Lower lobe of right lung (tissue), 2 donors: ENCODE data around the gene FRYL. TPM values are rescaled to one million over a fixed set of nuclear protein-coding genes. Genes with fewer than 3 reads are reported as not detected.

Source experiments
- ATAC-seq, 2 donors: fragments of 200-7000 bp; cut with Tn5 transposase; one replicate each; pipeline ENCODE4 v1.9.1; 2020 to 2022; ENCODE audit warnings: mild to moderate bottlenecking in 2 of 2, moderate library complexity in 2 of 2
- DNase-seq: peaks from one replicate; pipeline ENCODE4 v3.0.0-alpha.2; 2020
- H3K27ac ChIP-seq: fragments of 200-600 bp; one replicate; pipeline ENCODE4 v1.8.0; 2022
- H3K27me3 ChIP-seq: fragments of 200-600 bp; one replicate; pipeline ENCODE4 v1.8.0; 2022; ENCODE audit warnings: low read depth
- H3K36me3 ChIP-seq: fragments of 200-600 bp; one replicate; pipeline ENCODE4 v1.8.0; 2022; ENCODE audit warnings: mild to moderate bottlenecking
- H3K4me1 ChIP-seq: fragments of 200-600 bp; one replicate; pipeline ENCODE4 v1.8.0; 2022
- H3K4me3 ChIP-seq: fragments of 200-600 bp; one replicate; pipeline ENCODE4 v1.8.0; 2022; ENCODE audit warnings: mild to moderate bottlenecking
- H3K9me3 ChIP-seq: fragments of 200-600 bp; one replicate; pipeline ENCODE4 v1.8.0; 2022
- intact Hi-C: fragments of 100-400 bp; cut with DNase I; formaldehyde crosslinking; loops from one replicate; pipeline ENCODE4 v1.11.0; 2022
- total RNA-seq: library from RNA; stranded (reverse); fragmentation: NEBNext Ultra II Directional; extraction: Animal tissue kit (Norgen Biotek cat#: 25700); gene quantifications from one replicate; pipeline ENCODE4 v1.2.1, GENCODE V29; 2021
- TF ChIP-seq, protein P1 (sequence below): fragments of 200-600 bp; IDR thresholded peaks from one replicate; pipeline ENCODE4 v1.8.0; 2022; ENCODE audit warnings: antibody characterized with exemption, mild to moderate bottlenecking
- donor health status: DM: no; HTN: yes; CAD: no; lungs with severe emphysema.

FRYL gene
- total RNA-seq, 1 donor from 2014 or later = 85.0 TPM

DNA sequence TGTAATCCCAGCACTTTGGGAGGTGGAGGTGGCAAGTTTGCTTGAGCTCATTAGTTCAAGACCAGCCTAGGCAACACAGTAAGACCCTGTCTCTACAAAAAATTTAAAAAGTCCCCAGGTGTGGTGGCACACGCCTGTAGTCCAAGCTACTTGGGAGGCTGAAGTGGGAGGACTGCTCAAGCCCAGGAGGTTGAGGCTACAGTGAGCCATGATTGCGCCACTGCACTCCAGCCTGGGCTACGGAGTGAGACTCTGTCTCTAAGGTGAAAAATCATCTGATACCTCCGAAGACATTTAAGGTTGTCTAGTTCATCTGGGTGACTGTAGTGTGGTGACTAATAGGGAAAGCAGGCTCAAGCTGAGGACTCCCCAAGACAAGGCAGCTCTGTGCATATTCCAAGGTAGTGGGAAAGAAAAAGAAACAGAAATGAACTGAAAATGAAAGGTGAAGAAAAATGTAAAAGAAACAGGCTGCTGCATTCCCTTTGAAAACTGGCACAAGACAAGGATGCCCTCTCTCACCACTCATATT lies 23.3 kb downstream of the FRYL start:
- Histone ChIP-seq H3K4me1 (peaks cover 19% of the 10 kb centered on the region), H3K36me3 (no peaks in the 10 kb centered on the region), H3K27me3 (no peaks in the 10 kb centered on the region), H3K9me3 (no peaks in the 10 kb centered on the region), H3K27ac (no peak overlapping the region), H3K4me3 (no peak overlapping the region)
- ATAC-seq (no peak), DNase-seq (no peak)
- TF ChIP-seq, protein P1, sequence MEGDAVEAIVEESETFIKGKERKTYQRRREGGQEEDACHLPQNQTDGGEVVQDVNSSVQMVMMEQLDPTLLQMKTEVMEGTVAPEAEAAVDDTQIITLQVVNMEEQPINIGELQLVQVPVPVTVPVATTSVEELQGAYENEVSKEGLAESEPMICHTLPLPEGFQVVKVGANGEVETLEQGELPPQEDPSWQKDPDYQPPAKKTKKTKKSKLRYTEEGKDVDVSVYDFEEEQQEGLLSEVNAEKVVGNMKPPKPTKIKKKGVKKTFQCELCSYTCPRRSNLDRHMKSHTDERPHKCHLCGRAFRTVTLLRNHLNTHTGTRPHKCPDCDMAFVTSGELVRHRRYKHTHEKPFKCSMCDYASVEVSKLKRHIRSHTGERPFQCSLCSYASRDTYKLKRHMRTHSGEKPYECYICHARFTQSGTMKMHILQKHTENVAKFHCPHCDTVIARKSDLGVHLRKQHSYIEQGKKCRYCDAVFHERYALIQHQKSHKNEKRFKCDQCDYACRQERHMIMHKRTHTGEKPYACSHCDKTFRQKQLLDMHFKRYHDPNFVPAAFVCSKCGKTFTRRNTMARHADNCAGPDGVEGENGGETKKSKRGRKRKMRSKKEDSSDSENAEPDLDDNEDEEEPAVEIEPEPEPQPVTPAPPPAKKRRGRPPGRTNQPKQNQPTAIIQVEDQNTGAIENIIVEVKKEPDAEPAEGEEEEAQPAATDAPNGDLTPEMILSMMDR = no peak
- intact Hi-C loops = no loop called here

GRCh38 chr4:48755281-48755680 lies 24.8 kb downstream of the FRYL start:
- DNase-seq = no peak
- H3K9me3 ChIP-seq = no peaks in the 10 kb centered on the region
- intact Hi-C loops = no loop called here
- no peaks in the 10 kb centered on the region for H3K27me3 ChIP-seq
- H3K4me1 ChIP-seq = peaks cover 13% of the 10 kb centered on the region
- no peak overlapping the region for H3K27ac ChIP-seq
- no peaks in the 10 kb centered on the region for H3K36me3 ChIP-seq
- H3K4me3 ChIP-seq = no peak overlapping the region
- ATAC-seq = no peak
- TF ChIP-seq, protein P1 = no peak

GRCh38 chr4:48753159-48753558 lies 26.9 kb downstream of the FRYL start:
- intact Hi-C loops = no loop called here
- no peak overlapping the region for H3K27ac ChIP-seq
- no peaks in the 10 kb centered on the region for H3K36me3 ChIP-seq
- ATAC-seq (no peak), DNase-seq (no peak)
- H3K4me1 ChIP-seq = peaks cover 10% of the 10 kb centered on the region
- H3K9me3 ChIP-seq = no peaks in the 10 kb centered on the region
- no peak overlapping the region for H3K4me3 ChIP-seq
- H3K27me3 ChIP-seq = no peaks in the 10 kb centered on the region
- TF ChIP-seq, protein P1 = no peak

- ATAC-seq (no peak), DNase-seq (no peak)
- Histone ChIP-seq H3K36me3 (no peaks in the 10 kb centered on the region), H3K9me3 (no peaks in the 10 kb centered on the region), H3K4me3 (no peak overlapping the region), H3K27ac (no peak overlapping the region), H3K4me1 (peaks cover 10% of the 10 kb centered on the region), H3K27me3 (no peaks in the 10 kb centered on the region)
- TF ChIP-seq, protein P1 = no peak
- intact Hi-C loops = no loop called here
These were observed 27.4 kb downstream of the FRYL start for GRCh38 chr4:48752726-48753125.

GRCh38 chr4:48752246-48752645 lies 27.8 kb downstream of the FRYL start:
- no peak overlapping the region for H3K27ac ChIP-seq
- no peaks in the 10 kb centered on the region for H3K9me3 ChIP-seq
- H3K27me3 ChIP-seq = no peaks in the 10 kb centered on the region
- peaks cover 15% of the 10 kb centered on the region for H3K4me1 ChIP-seq
- H3K36me3 ChIP-seq = no peaks in the 10 kb centered on the region
- TF ChIP-seq, protein P1 = no peak
- intact Hi-C loops = no loop called here
- no peak overlapping the region for H3K4me3 ChIP-seq
- ATAC-seq (no peak), DNase-seq (no peak)
